OCI-LY7 (cell line): ENCODE results near the gene CELF2.

Experiments
- CTCF ChIP-seq: fragments of 200-600 bp; sonication (generic); conservative IDR thresholded peaks from 2 replicates; pipeline ENCODE4 v1.5.1; 2014; ENCODE audit warnings: mild to moderate bottlenecking, antibody characterized with exemption, low read length, moderate library complexity, mixed read lengths
- EZH2phosphoT487 ChIP-seq: fragments of 200-600 bp; sonication (generic); IDR thresholded peaks from 2 replicates; pipeline ENCODE4 v1.6.1; 2018; ENCODE audit warnings: low read depth, borderline replicate concordance, mild to moderate bottlenecking, mixed run types, antibody characterized with exemption, low read length, moderate library complexity, mixed read lengths

- TF ChIP-seq EZH2phosphoT487, result no peak
- TF ChIP-seq CTCF, result no peak
Measured at GRCh38 chr10:11313463-11313862, 295.8 kb downstream of the CELF2 start.
